Spleen (tissue), 11 donors: ENCODE data around the gene ELOF1. TPM values are rescaled to one million over a fixed set of nuclear protein-coding genes. Genes with fewer than 3 reads are reported as not detected.
A peak's percentile ranks its signal among the peaks of the same experiment; 100 is the strongest.
"Not testable (repeated sequence)": the region's sequence is repeated elsewhere in the genome, so short reads cannot be mapped to it uniquely, and the experiment has no call there.

ENCODE experiments used
- DNase-seq: peaks from one replicate; pipeline ENCODE4 v3.0.0-alpha.2; 2020
- H3K27ac ChIP-seq, 8 donors: fragments of 200-600 bp; sonication (generic) in 7 of 8; 1 replicate in 4 of 8; 2 replicates in 4 of 8; pipeline versions ENCODE4 v1.5.0 to v1.8.0; 2016 to 2021; ENCODE audit warnings: inconsistent platforms in 4 of 8, mild to moderate bottlenecking in 4 of 8, moderate library complexity in 1 of 8
- H3K27me3 ChIP-seq, 7 donors: fragments of 200-600 bp; sonication (generic) in 6 of 7; replicated peaks in 1 of 7; 1 replicate in 4 of 7; 2 replicates in 3 of 7; pipeline versions ENCODE4 v1.5.0 to v1.8.0; 2016 to 2021; ENCODE audit warnings: inconsistent platforms in 3 of 7, mild to moderate bottlenecking in 1 of 7
- H3K36me3 ChIP-seq, 6 donors: fragments of 200-600 bp; sonication (generic) in 5 of 6; 1 replicate in 4 of 6; 2 replicates in 2 of 6; pipeline versions ENCODE4 v1.5.0 to v1.8.0; 2016 to 2021; ENCODE audit warnings: inconsistent platforms in 2 of 6
- H3K4me1 ChIP-seq, 6 donors: fragments of 200-600 bp; sonication (generic) in 5 of 6; 1 replicate in 3 of 6; 2 replicates in 3 of 6; pipeline versions ENCODE4 v1.5.0 to v1.8.0; 2016 to 2021; ENCODE audit warnings: inconsistent platforms in 3 of 6
- H3K4me3 ChIP-seq, 8 donors: fragments of 200-600 bp; sonication (generic) in 7 of 8; 1 replicate in 4 of 8; 2 replicates in 4 of 8; pipeline versions ENCODE4 v1.5.0 to v1.8.0; 2016 to 2021; ENCODE audit warnings: inconsistent platforms in 4 of 8, mild to moderate bottlenecking in 4 of 8, moderate library complexity in 2 of 8
- H3K9me3 ChIP-seq, 8 donors: fragments of 200-600 bp; sonication (generic) in 7 of 8; 1 replicate in 4 of 8; 2 replicates in 4 of 8; pipeline versions ENCODE4 v1.5.0 to v1.8.0; 2016 to 2021; ENCODE audit warnings: inconsistent platforms in 4 of 8
- POLR2A ChIP-seq, 3 donors: fragments of 450-650 bp; IDR thresholded peaks; one replicate each; pipeline ENCODE4 v1.5.1; 2017; ENCODE audit warnings: antibody characterized with exemption in 3 of 3, mild to moderate bottlenecking in 1 of 3
- POLR2AphosphoS5 ChIP-seq, 3 donors: sonication (generic); formaldehyde crosslinking; IDR thresholded peaks; one replicate each; pipeline ENCODE4 v1.5.1; 2017; ENCODE audit warnings: antibody characterized with exemption in 3 of 3
- WGBS, 5 donors: extraction: QIAGEN DNeasy Blood & Tissue Kit in 3 of 5; methylation state at CpG; one replicate each; pipeline versions ENCODE4 v1.1.5 to v1.1.7; 2013 to 2018; 5-methylcytosine and 5-hydroxymethylcytosine counted together
- intact Hi-C: fragments of 100-400 bp; cut with DNase I; formaldehyde crosslinking; loops from one replicate; pipeline ENCODE4 v1.15.0; 2023; ENCODE audit warnings: low total_unique reads
- polyA plus RNA-seq, 3 donors: library from polyadenylated mRNA; stranded (reverse); fragments of 200-250 nt; gene quantifications; one replicate each; pipeline ENCODE4 v1.2.1, GENCODE V29; 2013
- total RNA-seq, 7 donors: library from RNA; depleted of rRNA in 3 of 7; stranded (reverse); fragments of >200 nt in 3 of 7; fragmentation: NEBNext Ultra II Directional in 4 of 7; extraction: Animal tissue kit (Norgen Biotek cat#: 25700) in 4 of 7; gene quantifications; one replicate each; pipeline versions ENCODE4 v1.1.0 to v1.2.1, GENCODE V29; 2016 to 2021
- TF ChIP-seq, protein P1 (sequence below), 11 experiments: fragments of 200-600 bp in 7 of 11; fragments of 450-650 bp in 4 of 11; sonication (generic) in 4 of 11; IDR thresholded peaks in 8 of 11; conservative IDR thresholded peaks in 3 of 11; 1 replicate in 7 of 11; 2 replicates in 4 of 11; pipeline versions ENCODE4 v1.4.0 to v1.8.0; 2016 to 2021; ENCODE audit warnings: antibody characterized with exemption in 11 of 11, inconsistent platforms in 4 of 11, mild to moderate bottlenecking in 1 of 11
- donor health status: healthy with polysubstance abuse.
- donor health status: DM: no; HTN: no; CAD: no; lungs with moderate emphysema.
- donor health status: DM: no; HTN: no; CAD: no.
- donor health status: Bipolar disorder and iron deficiency.
- donor health status: healthy.
- donor health status: DM: no; HTN: no; CAD: no.
- donor health status: DM: yes; HTN: yes; CAD: no.

Gene ELOF1
- total and polyA plus RNA-seq, 10 donors, result 21.8 to 77.1 (median 37.0) TPM

GRCh38 chr19:11566164-11566563 lies 7.1 kb upstream of the ELOF1 start:
- peaks cover 0 to 85% (median 18%) of the 10 kb centered on the region in 6 donors for H3K4me1 ChIP-seq
- intact Hi-C loops, result no loop called here
- peak overlapping the region in 1 of 8 donors; percentile 6 for H3K27ac ChIP-seq
- 75 to 94% (median 84%) methylated on average over 2 of the region's 2 CpGs for WGBS, 5 donors
- no peaks in the 10 kb centered on the region for H3K9me3 ChIP-seq
- H3K4me3 ChIP-seq, result no peak overlapping the region
- DNase-seq, result no peak
- TF ChIP-seq, protein P1, sequence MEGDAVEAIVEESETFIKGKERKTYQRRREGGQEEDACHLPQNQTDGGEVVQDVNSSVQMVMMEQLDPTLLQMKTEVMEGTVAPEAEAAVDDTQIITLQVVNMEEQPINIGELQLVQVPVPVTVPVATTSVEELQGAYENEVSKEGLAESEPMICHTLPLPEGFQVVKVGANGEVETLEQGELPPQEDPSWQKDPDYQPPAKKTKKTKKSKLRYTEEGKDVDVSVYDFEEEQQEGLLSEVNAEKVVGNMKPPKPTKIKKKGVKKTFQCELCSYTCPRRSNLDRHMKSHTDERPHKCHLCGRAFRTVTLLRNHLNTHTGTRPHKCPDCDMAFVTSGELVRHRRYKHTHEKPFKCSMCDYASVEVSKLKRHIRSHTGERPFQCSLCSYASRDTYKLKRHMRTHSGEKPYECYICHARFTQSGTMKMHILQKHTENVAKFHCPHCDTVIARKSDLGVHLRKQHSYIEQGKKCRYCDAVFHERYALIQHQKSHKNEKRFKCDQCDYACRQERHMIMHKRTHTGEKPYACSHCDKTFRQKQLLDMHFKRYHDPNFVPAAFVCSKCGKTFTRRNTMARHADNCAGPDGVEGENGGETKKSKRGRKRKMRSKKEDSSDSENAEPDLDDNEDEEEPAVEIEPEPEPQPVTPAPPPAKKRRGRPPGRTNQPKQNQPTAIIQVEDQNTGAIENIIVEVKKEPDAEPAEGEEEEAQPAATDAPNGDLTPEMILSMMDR (IDR thresholded peaks at IDR 0.05 in 8 of 11, conservative IDR thresholded peaks at IDR 0.05 in 3 of 11), result no peak
- TF ChIP-seq POLR2A (IDR thresholded peaks at IDR 0.05) (no peak), POLR2AphosphoS5 (IDR thresholded peaks at IDR 0.05) (no peak)
- H3K36me3 ChIP-seq, result no peaks in the 10 kb centered on the region
- no peaks in the 10 kb centered on the region for H3K27me3 ChIP-seq

- peak overlapping the region in 2 of 8 donors; percentile 26 to 32 for H3K27ac ChIP-seq
- H3K4me3 ChIP-seq, H3K27me3 ChIP-seq, H3K9me3 ChIP-seq, DNase-seq, intact Hi-C loops, H3K36me3 ChIP-seq: not testable (repeated sequence)
- peaks cover 5 to 91% (median 24%) of the 10 kb centered on the region in 6 donors for H3K4me1 ChIP-seq
- WGBS, 5 donors, result 80 to 90% (median 84%) methylated on average over 5 of the region's 5 CpGs
Observed at GRCh38 chr19:11565649-11565980, 6.6 kb upstream of the ELOF1 start.

DNA sequence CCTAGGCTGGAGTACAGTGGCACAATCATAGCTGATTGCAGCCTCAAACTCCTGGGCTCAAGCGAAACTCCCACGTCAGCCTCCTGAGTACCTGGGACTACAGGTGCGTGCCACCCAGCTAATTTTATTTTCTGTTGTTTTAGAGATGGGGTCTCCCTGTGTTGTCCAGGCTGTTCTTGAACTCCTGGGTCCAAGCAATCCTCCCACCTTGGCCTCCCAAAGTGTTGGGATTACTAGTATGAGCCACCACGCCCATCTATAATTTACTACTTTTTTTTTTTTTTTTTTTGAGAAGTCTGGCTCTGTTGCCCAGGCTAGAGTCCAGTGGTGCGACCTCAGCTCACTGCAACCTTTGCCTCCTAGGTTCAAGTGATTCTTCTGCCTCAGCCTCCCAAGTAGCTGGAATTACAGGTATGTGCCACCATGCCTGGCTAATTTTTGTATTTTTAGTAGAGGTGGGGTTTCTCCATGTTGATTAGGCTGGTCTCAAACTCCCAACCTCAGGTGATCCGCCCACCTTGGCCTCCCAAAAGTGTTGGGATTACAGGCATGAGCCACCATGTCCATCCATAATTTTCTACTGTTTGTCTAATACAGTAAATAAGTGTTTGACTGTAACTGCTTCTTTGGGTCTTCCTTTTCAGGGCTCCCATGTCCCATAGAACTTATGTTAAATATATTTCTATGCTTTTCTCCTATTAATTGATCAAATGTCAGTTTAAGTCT lies 5.2 kb upstream of the ELOF1 start:
- H3K27me3 ChIP-seq, H3K36me3 ChIP-seq, intact Hi-C loops, DNase-seq, H3K9me3 ChIP-seq, H3K4me3 ChIP-seq: not testable (repeated sequence)
- WGBS, 5 donors, result 84 to 99% (median 94%) methylated on average over 6 of the region's 6 CpGs
- Histone ChIP-seq H3K4me1 (peaks cover 15 to 91% (median 34%) of the 10 kb centered on the region in 6 donors), H3K27ac (peak overlapping the region in 5 of 8 donors; percentile 16 to 58 (median 32))

DNA sequence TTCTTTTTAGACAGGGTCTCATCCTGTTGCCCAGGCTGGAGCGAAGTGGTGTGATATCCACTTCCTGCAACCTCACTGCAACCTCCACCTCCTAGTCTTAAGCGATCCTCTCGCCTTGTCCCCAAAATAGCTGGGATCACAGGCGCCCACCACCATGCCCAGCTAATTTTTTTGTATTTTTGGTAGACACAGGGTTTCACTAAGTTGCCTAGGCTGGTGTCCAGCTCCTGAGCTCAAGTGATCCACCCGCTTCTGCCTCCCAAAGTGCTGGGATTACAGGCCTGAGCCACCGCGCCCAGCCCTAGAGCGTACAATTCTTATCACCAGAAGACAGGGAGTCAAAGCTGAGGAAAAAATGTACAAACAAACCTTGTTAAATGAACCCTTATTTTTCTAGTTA lies 4.5 kb upstream of the ELOF1 start:
- 72 to 84% (median 75%) methylated on average over 8 of the region's 8 CpGs for WGBS, 5 donors
- Histone ChIP-seq H3K36me3 (no peaks in the 10 kb centered on the region), H3K9me3 (no peaks in the 10 kb centered on the region), H3K4me1 (peaks cover 14 to 87% (median 31%) of the 10 kb centered on the region in 6 donors), H3K27me3 (no peaks in the 10 kb centered on the region), H3K27ac (peak overlapping the region in 5 of 8 donors; percentile 15 to 59 (median 27)), H3K4me3 (no peak overlapping the region)
- TF ChIP-seq, protein P1 (IDR thresholded peaks at IDR 0.05 in 8 of 11, conservative IDR thresholded peaks at IDR 0.05 in 3 of 11), result no peak
- TF ChIP-seq POLR2AphosphoS5 (IDR thresholded peaks at IDR 0.05) (no peak), POLR2A (IDR thresholded peaks at IDR 0.05) (no peak)
- intact Hi-C loops, result no loop called here
- no peak for DNase-seq

GRCh38 chr19:11560404-11561051 lies 1.5 kb upstream of the ELOF1 start:
- Histone ChIP-seq H3K4me3 (peak overlapping the region in 4 of 8 donors; percentile 81 to 95 (median 90)), H3K9me3 (no peaks in the 10 kb centered on the region), H3K27ac (peak overlapping the region in 6 of 8 donors; percentile 32 to 93 (median 86)), H3K4me1 (peaks cover 25 to 93% (median 45%) of the 10 kb centered on the region in 6 donors), H3K36me3 (peaks cover 0 to 18% (median under 1%) of the 10 kb centered on the region in 6 donors), H3K27me3 (no peaks in the 10 kb centered on the region)
- TF ChIP-seq, protein P1 (IDR thresholded peaks at IDR 0.05 in 8 of 11, conservative IDR thresholded peaks at IDR 0.05 in 3 of 11), result peak; percentile 61 to 88 (median 81)
- no peak for TF ChIP-seq POLR2A (IDR thresholded peaks at IDR 0.05)
- DNase-seq, result no peak
- intact Hi-C loops, result no loop called here
- WGBS, 5 donors, result 7 to 11% (median 8%) methylated on average over 9 of the region's 9 CpGs
